ENCODE results near the gene RNF19B. TPM values are rescaled to one million over a fixed set of nuclear protein-coding genes. Genes with fewer than 3 reads are reported as not detected.
A peak's percentile ranks its signal among the peaks of the same experiment; 100 is the strongest.

The RNF19B gene
- total RNA-seq, 1 donor from 2014 or later: 18.8 TPM

DNA sequence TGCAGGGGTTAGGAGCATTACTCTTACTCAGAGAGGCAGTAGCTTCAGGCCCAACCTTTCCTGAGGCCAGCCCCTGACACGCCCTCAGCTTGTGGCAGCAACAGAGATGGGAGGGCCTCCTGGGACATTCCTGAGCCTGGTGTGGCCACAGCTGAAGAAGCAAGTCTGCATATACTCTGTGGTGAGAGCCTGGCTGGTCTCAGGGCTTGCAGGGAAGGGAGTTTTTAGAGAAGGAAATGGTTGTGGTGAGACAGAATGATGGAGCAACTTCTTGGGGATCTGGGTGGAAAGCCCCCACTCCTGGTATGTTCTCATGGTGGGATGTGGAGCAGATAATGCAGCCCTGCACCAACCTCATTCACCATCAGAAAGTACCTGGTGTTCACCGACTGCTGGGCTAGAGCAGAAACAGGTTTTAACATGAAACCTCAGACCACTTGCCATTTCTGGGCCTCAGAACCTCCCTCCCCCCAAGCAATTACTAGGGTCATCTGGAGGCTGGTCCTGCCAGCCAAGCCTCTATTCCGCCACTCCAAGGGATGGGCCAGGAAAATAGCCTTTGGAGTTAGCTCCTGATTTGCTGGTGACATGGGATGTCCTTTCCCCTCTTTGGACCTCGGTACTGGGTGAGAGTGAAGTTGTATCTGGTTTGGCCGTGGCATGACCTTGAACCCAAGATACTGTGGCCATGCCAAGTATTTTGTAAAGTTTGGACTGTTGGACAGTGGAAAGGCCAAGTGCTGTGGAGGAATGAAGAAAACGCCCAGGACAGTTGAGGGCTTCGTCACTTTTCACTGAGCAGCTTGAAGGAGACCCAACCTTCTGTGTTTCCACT is 28.1 kb upstream of the RNF19B start:
- H3K36me3 Mint-ChIP-seq (ENCODE audit: low read depth, unreplicated experiment): no peaks in the 10 kb centered on the region
- H3K4me3 Mint-ChIP-seq (ENCODE audit: unreplicated experiment): no peak overlapping the region
- H3K27ac Mint-ChIP-seq (ENCODE audit: unreplicated experiment): peak overlapping the region; percentile 18
- TF ChIP-seq CTCF (IDR thresholded peaks at IDR 0.05; ENCODE audit: unreplicated experiment): no peak
- H3K4me1 Mint-ChIP-seq (ENCODE audit: unreplicated experiment): peaks cover 21% of the 10 kb centered on the region
- peaks cover 2% of the 10 kb centered on the region for H3K27me3 Mint-ChIP-seq (ENCODE audit: unreplicated experiment)
- no peaks in the 10 kb centered on the region for H3K9me3 Mint-ChIP-seq (ENCODE audit: unreplicated experiment)
- DNase-seq (ENCODE audit: low spot score): no peak

- peaks cover 2% of the 10 kb centered on the region for H3K27me3 Mint-ChIP-seq (ENCODE audit: unreplicated experiment)
- peak overlapping the region; percentile 18 for H3K27ac Mint-ChIP-seq (ENCODE audit: unreplicated experiment)
- DNase-seq (ENCODE audit: low spot score): no peak
- no peaks in the 10 kb centered on the region for H3K9me3 Mint-ChIP-seq (ENCODE audit: unreplicated experiment)
- H3K36me3 Mint-ChIP-seq (ENCODE audit: low read depth, unreplicated experiment): no peaks in the 10 kb centered on the region
- peaks cover 14% of the 10 kb centered on the region for H3K4me1 Mint-ChIP-seq (ENCODE audit: unreplicated experiment)
- no peak overlapping the region for H3K4me3 Mint-ChIP-seq (ENCODE audit: unreplicated experiment)
- no peak for TF ChIP-seq CTCF (IDR thresholded peaks at IDR 0.05; ENCODE audit: unreplicated experiment)
Measured at GRCh38 chr1:32991819-32992488, 27.3 kb upstream of the RNF19B start.

- H3K4me3 Mint-ChIP-seq (ENCODE audit: unreplicated experiment): no peak overlapping the region
- no peaks in the 10 kb centered on the region for H3K36me3 Mint-ChIP-seq (ENCODE audit: low read depth, unreplicated experiment)
- H3K27me3 Mint-ChIP-seq (ENCODE audit: unreplicated experiment): peaks cover 5% of the 10 kb centered on the region
- no peak overlapping the region for H3K27ac Mint-ChIP-seq (ENCODE audit: unreplicated experiment)
- no peak for TF ChIP-seq CTCF (IDR thresholded peaks at IDR 0.05; ENCODE audit: unreplicated experiment)
- DNase-seq (ENCODE audit: low spot score): no peak
- no peaks in the 10 kb centered on the region for H3K9me3 Mint-ChIP-seq (ENCODE audit: unreplicated experiment)
- H3K4me1 Mint-ChIP-seq (ENCODE audit: unreplicated experiment): peaks cover 9% of the 10 kb centered on the region
Measured at GRCh38 chr1:32991386-32991785, 26.8 kb upstream of the RNF19B start.

- no peak for TF ChIP-seq CTCF (IDR thresholded peaks at IDR 0.05; ENCODE audit: unreplicated experiment)
- no peak overlapping the region for H3K27ac Mint-ChIP-seq (ENCODE audit: unreplicated experiment)
- peaks cover 9% of the 10 kb centered on the region for H3K4me1 Mint-ChIP-seq (ENCODE audit: unreplicated experiment)
Measured at GRCh38 chr1:32990887-32991286, 26.3 kb upstream of the RNF19B start.

More at GRCh38 chr1:32990887-32991286, 26.3 kb upstream of the RNF19B start:
- Mint-ChIP-seq H3K9me3 (ENCODE audit: unreplicated experiment) (no peaks in the 10 kb centered on the region), H3K36me3 (ENCODE audit: low read depth, unreplicated experiment) (no peaks in the 10 kb centered on the region), H3K4me3 (ENCODE audit: unreplicated experiment) (no peak overlapping the region), H3K27me3 (ENCODE audit: unreplicated experiment) (peaks cover 5% of the 10 kb centered on the region)
- DNase-seq (ENCODE audit: low spot score): no peak

Measured in endothelial cell (in vitro differentiated cells).